Measurements from ENCODE around the gene ADD3.
A peak's percentile ranks its signal among the peaks of the same experiment; 100 is the strongest.

Gene ADD3

GRCh38 chr10:110005719-110006118 is 2.1 kb upstream of the ADD3 start:
- peak; percentile 19 for DNase-seq (ENCODE audit: low read depth)
- TF ChIP-seq MYC (IDR thresholded peaks at IDR 0.05; ENCODE audit: low read depth, low read length): no peak
- TF ChIP-seq CTCF (IDR thresholded peaks at IDR 0.05; ENCODE audit: low read depth, low read length): no peak
- no peak for TF ChIP-seq POLR2A (IDR thresholded peaks at IDR 0.05; ENCODE audit: extremely low read depth, insufficient read length)
- TF ChIP-seq MAX (IDR thresholded peaks at IDR 0.05; ENCODE audit: low read depth, low read length): no peak
- H3K4me3 ChIP-seq (ENCODE audit: low read depth, low read length): no peak overlapping the region

- H3K4me3 ChIP-seq (ENCODE audit: low read depth, low read length): peak overlapping the region; percentile 47
- TF ChIP-seq MYC (IDR thresholded peaks at IDR 0.05; ENCODE audit: low read depth, low read length) (no peak), MAX (IDR thresholded peaks at IDR 0.05; ENCODE audit: low read depth, low read length) (no peak), POLR2A (IDR thresholded peaks at IDR 0.05; ENCODE audit: extremely low read depth, insufficient read length) (no peak), CTCF (IDR thresholded peaks at IDR 0.05; ENCODE audit: low read depth, low read length) (no peak)
- DNase-seq (ENCODE audit: low read depth): peak; percentile 69
Observed at GRCh38 chr10:110006358-110007160, 1.2 kb upstream of the ADD3 start.

- TF ChIP-seq POLR2A (IDR thresholded peaks at IDR 0.05; ENCODE audit: extremely low read depth, insufficient read length) (peak; percentile 44), MAX (IDR thresholded peaks at IDR 0.05; ENCODE audit: low read depth, low read length) (no peak)
- H3K4me3 ChIP-seq (ENCODE audit: low read depth, low read length): peak overlapping the region; percentile 47
- DNase-seq (ENCODE audit: low read depth): no peak
Observed at GRCh38 chr10:110007161-110007700, 553 bp upstream of the ADD3 start.

- TF ChIP-seq MAX (IDR thresholded peaks at IDR 0.05; ENCODE audit: low read depth, low read length): 0 out of 2 replicates have a peak, but pooled peaks have one; percentile 22
- TF ChIP-seq POLR2A (IDR thresholded peaks at IDR 0.05; ENCODE audit: extremely low read depth, insufficient read length): no peak
- DNase-seq (ENCODE audit: low read depth): peak; percentile 64
- H3K4me3 ChIP-seq (ENCODE audit: low read depth, low read length): peak overlapping the region; percentile 70
Observed at GRCh38 chr10:110008518-110009339, 945 bp downstream of the ADD3 start.

- peak overlapping the region; percentile 70 for H3K4me3 ChIP-seq (ENCODE audit: low read depth, low read length)
- TF ChIP-seq MYC (IDR thresholded peaks at IDR 0.05; ENCODE audit: low read depth, low read length) (no peak), POLR2A (IDR thresholded peaks at IDR 0.05; ENCODE audit: extremely low read depth, insufficient read length) (no peak), MAX (IDR thresholded peaks at IDR 0.05; ENCODE audit: low read depth, low read length) (no peak)
- DNase-seq (ENCODE audit: low read depth): peak; percentile 67
Observed at GRCh38 chr10:110009736-110010475, 2.1 kb downstream of the ADD3 start.

- TF ChIP-seq MAX (IDR thresholded peaks at IDR 0.05; ENCODE audit: low read depth, low read length): no peak
- TF ChIP-seq CTCF (IDR thresholded peaks at IDR 0.05; ENCODE audit: low read depth, low read length): no peak
- no peak for DNase-seq (ENCODE audit: low read depth)
- H3K4me3 ChIP-seq (ENCODE audit: low read depth, low read length): no peak overlapping the region
Observed at GRCh38 chr10:110010486-110011378, 2.9 kb downstream of the ADD3 start.

All from NB4 (cell line).